SK-N-SH (cell line): ENCODE results near the gene PANX2. TPM values are rescaled to one million over a fixed set of nuclear protein-coding genes. Genes with fewer than 3 reads are reported as not detected.
A peak's percentile ranks its signal among the peaks of the same experiment; 100 is the strongest.

Experiments
- CTCF ChIA-PET: fragments of 300-600, 350-600 bp; formaldehyde crosslinking; extraction: SDS; loops from one replicate; lab custom pipeline; 2021; lab: Yijun Ruan, JAX
- POLR2A ChIA-PET: fragments of 350-600 bp; sonication (Branson Sonifier 250); formaldehyde crosslinking; extraction: SDS; loops from one replicate; lab custom pipeline; 2020; ENCODE audit warnings: antibody characterized with exemption, inconsistent platforms; lab: Yijun Ruan, JAX
- DNase-seq: peaks from one replicate; pipeline ENCODE4 v3.0.0; 2012
- H2AFZ ChIP-seq: fragments of 200-600 bp; sonication (generic); 2 replicates; pipeline ENCODE4 v1.8.1; 2016; ENCODE audit warnings: antibody characterized with exemption, mild to moderate bottlenecking, low read depth
- H3F3A ChIP-seq: fragments of 200-600 bp; sonication (generic); replicated peaks from 2 replicates; pipeline ENCODE3; 2016; ENCODE audit warnings: antibody characterized with exemption, mild to moderate bottlenecking; ENCODE audit not compliant: insufficient read depth
- H3K27ac ChIP-seq, 2 experiments: fragments of 200-500 bp in 1 of 2; fragments of 200-600 bp in 1 of 2; sonication (Bioruptor generic) in 1 of 2; sonication (generic), shearing (Covaris generic) in 1 of 2; 2 replicates each; pipeline versions ENCODE4 v1.5.1 to v1.6.1; 2014 to 2016; ENCODE audit warnings: low read depth in 2 of 2, inconsistent platforms in 1 of 2, low read length in 1 of 2, mild to moderate bottlenecking in 1 of 2, mixed read lengths in 1 of 2
- H3K27me3 ChIP-seq: fragments of 200-600 bp; sonication (generic), shearing (Covaris generic); 2 replicates; pipeline ENCODE4 v1.6.1; 2016; ENCODE audit warnings: mixed run types; ENCODE audit not compliant: insufficient read depth
- H3K36me3 ChIP-seq, 2 experiments: fragments of 200-500 bp in 1 of 2; fragments of 200-600 bp in 1 of 2; sonication (Bioruptor generic) in 1 of 2; sonication (generic) in 1 of 2; replicated peaks in 1 of 2; 2 replicates each; pipeline versions ENCODE3 to v1.5.1; 2014 to 2016; ENCODE audit warnings: low read length in 1 of 2, mild to moderate bottlenecking in 1 of 2; ENCODE audit not compliant: insufficient read depth in 2 of 2, control insufficient read depth in 1 of 2
- H3K4me1 ChIP-seq, 2 experiments: fragments of 200-500 bp in 1 of 2; fragments of 200-600 bp in 1 of 2; sonication (Bioruptor generic) in 1 of 2; sonication (generic), shearing (Covaris generic) in 1 of 2; 2 replicates each; pipeline versions ENCODE4 v1.5.1 to v1.6.1; 2014 to 2016; ENCODE audit warnings: low read depth in 1 of 2, low read length in 1 of 2, mixed run types in 1 of 2; ENCODE audit not compliant: insufficient read depth in 2 of 2, control insufficient read depth in 1 of 2
- H3K4me2 ChIP-seq: fragments of 200-600 bp; sonication (generic), shearing (Covaris generic); 2 replicates; pipeline ENCODE4 v1.6.1; 2017; ENCODE audit warnings: mixed run types
- H3K4me3 ChIP-seq, 2 experiments: fragments of 200-500 bp in 1 of 2; fragments of 200-600 bp in 1 of 2; sonication (Bioruptor generic) in 1 of 2; sonication (generic), shearing (Covaris generic) in 1 of 2; 2 replicates each; pipeline versions ENCODE4 v1.5.1 to v1.8.1; 2014 to 2016; ENCODE audit warnings: low read depth in 2 of 2, inconsistent platforms in 1 of 2, low read length in 1 of 2, mild to moderate bottlenecking in 1 of 2, mixed read lengths in 1 of 2, moderate library complexity in 1 of 2
- H3K79me2 ChIP-seq: fragments of 200-600 bp; sonication (generic); 2 replicates; pipeline ENCODE4 v1.8.1; 2017; ENCODE audit warnings: mild to moderate bottlenecking; ENCODE audit not compliant: insufficient read depth
- H3K9ac ChIP-seq: fragments of 200-600 bp; sonication (generic); 2 replicates; pipeline ENCODE4 v1.6.1; 2017; ENCODE audit warnings: mixed run types
- H3K9me2 ChIP-seq: fragments of 200-600 bp; sonication (generic); 2 replicates; pipeline ENCODE4 v1.6.1; 2017; ENCODE audit warnings: mixed run types
- H3K9me3 ChIP-seq: fragments of 200-600 bp; sonication (generic); 2 replicates; pipeline ENCODE4 v1.6.1; 2017; ENCODE audit warnings: mixed run types, mild to moderate bottlenecking, moderate library complexity
- H4K20me1 ChIP-seq: fragments of 200-600 bp; sonication (generic); 2 replicates; pipeline ENCODE4 v1.6.1; 2017; ENCODE audit warnings: mild to moderate bottlenecking, mixed run types; ENCODE audit not compliant: insufficient read depth
- ELF1 ChIP-seq: IDR thresholded peaks from 2 replicates; pipeline ENCODE4 v1.4.0; 2012
- EZH2phosphoT487 ChIP-seq: fragments of 200-600 bp; sonication (generic); IDR thresholded peaks from 2 replicates; pipeline ENCODE4 v1.6.1; 2017; ENCODE audit warnings: low read depth, mixed run types, mild to moderate bottlenecking, antibody characterized with exemption, moderate library complexity, borderline replicate concordance
- FOSL2 ChIP-seq: IDR thresholded peaks from 2 replicates; pipeline ENCODE4 v1.4.0; 2012; ENCODE audit warnings: low read depth, mild to moderate bottlenecking, moderate library complexity, borderline replicate concordance
- FOXJ3 ChIP-seq: sonication (generic); formaldehyde crosslinking; IDR thresholded peaks from 2 replicates; pipeline ENCODE4 v1.5.1; 2020; ENCODE audit warnings: mild to moderate bottlenecking, missing genetic modification reagents
- FOXM1 ChIP-seq: IDR thresholded peaks from 2 replicates; pipeline ENCODE4 v1.4.0; 2012; ENCODE audit warnings: low read depth, mild to moderate bottlenecking
- IRF3 ChIP-seq: fragments of 150-350 bp; IDR thresholded peaks from 2 replicates; pipeline ENCODE4 v1.6.1; 2016; ENCODE audit warnings: mild to moderate bottlenecking, low read depth, low read length
- MXI1 ChIP-seq: IDR thresholded peaks from 2 replicates; pipeline ENCODE4 v1.6.1; 2012; ENCODE audit warnings: mild to moderate bottlenecking, low read depth, low read length, improper control_type of control experiment
- NFIC ChIP-seq: IDR thresholded peaks from 2 replicates; pipeline ENCODE4 v1.4.0; 2012; ENCODE audit warnings: borderline replicate concordance
- PBX3 ChIP-seq: IDR thresholded peaks from 2 replicates; pipeline ENCODE4; 2012
- POLR2AphosphoS5 ChIP-seq: IDR thresholded peaks from 2 replicates; pipeline ENCODE4 v1.6.1; 2012; ENCODE audit warnings: low read depth, low read length
- RCOR1 ChIP-seq: fragments of 150-350 bp; IDR thresholded peaks from 2 replicates; pipeline ENCODE4 v1.6.1; 2017; ENCODE audit warnings: antibody characterized with exemption, low read length
- RXRA ChIP-seq: IDR thresholded peaks from 2 replicates; pipeline ENCODE4 v1.4.0; 2012; ENCODE audit warnings: low read depth, mild to moderate bottlenecking, borderline replicate concordance
- SMC3 ChIP-seq: IDR thresholded peaks from 2 replicates; pipeline ENCODE4 v1.6.1; 2012; ENCODE audit warnings: low read depth, low read length, improper control_type of control experiment
- TCF12 ChIP-seq: IDR thresholded peaks from 2 replicates; pipeline ENCODE4 v1.4.0; 2012
- USF2 ChIP-seq: fragments of 150-350 bp; IDR thresholded peaks from 2 replicates; pipeline ENCODE4 v1.6.1; 2017; ENCODE audit warnings: antibody characterized with exemption, low read length, low read depth, borderline replicate concordance
- YY1 ChIP-seq: IDR thresholded peaks from 2 replicates; pipeline ENCODE4 v1.4.0; 2012; ENCODE audit warnings: low read depth, mild to moderate bottlenecking
- WGBS: methylation state at CpG from one replicate; pipeline ENCODE4 v1.1.6; 2017; ENCODE audit warnings: low lambda C conversion rate; 5-methylcytosine and 5-hydroxymethylcytosine counted together
- polyA plus RNA-seq, 3 experiments: library from polyadenylated mRNA; depleted of rRNA; stranded (reverse); fragments of >200 nt; gene quantifications; 2 replicates each; pipeline ENCODE4 v1.2.3, GENCODE V29; 2012
- TF ChIP-seq, protein P1 (sequence below): IDR thresholded peaks from 2 replicates; pipeline ENCODE4 v1.6.1; 2012; ENCODE audit warnings: mild to moderate bottlenecking, low read depth, low read length, moderate library complexity
- TF ChIP-seq, protein P2 (sequence below): IDR thresholded peaks from 2 replicates; pipeline ENCODE4 v1.4.0; 2012; ENCODE audit warnings: low read depth, borderline replicate concordance

Gene PANX2
- polyA plus RNA-seq, 1 of the 3 experiments (the other 2 are of a cell fraction): 2.4 TPM

DNA sequence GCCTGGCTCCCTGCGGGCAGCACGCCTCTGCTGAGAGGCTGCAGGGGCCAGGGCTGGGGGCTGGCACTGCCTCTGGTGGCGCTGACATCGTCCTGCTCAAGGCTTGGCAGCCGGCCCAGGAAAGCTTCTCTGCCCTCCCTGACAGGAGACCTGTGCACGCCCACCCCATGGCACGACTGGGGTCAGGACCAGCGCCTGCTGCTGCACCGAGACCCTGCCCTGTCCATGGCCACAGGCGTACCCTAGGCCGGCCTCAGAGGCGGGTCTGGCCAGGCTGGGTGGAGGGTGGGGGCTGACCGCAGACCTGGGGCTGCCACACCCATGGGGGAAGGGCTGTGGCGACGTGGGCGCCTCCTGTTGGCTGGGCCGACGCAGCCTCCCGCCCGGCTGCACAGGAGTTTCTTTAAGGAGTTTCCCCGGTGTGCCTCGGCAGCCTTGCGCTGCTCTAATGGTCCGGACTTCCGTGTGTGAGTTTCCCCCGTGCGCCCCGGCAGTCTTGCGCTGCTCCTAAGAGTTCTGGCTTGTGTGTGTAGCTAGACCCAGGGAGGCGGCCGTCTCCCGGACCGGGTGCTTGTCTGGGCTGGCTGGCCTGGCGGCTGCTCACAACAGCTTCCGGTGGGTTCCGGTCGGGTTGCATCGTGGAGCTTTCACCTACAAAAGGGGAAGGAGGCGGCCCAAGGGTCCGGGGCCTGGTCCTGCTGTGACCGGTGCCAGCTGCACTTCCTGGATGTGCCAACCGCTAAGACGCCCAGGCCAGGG is 19.8 kb downstream of the PANX2 start (continued):
- TF ChIP-seq IRF3: no peak
- no peak for TF ChIP-seq POLR2AphosphoS5
- no peak for TF ChIP-seq USF2
- no peak for TF ChIP-seq FOSL2
- no peak for TF ChIP-seq EZH2phosphoT487
- TF ChIP-seq FOXJ3: 0 out of 2 replicates have a peak, but pooled peaks have one; percentile 16
- TF ChIP-seq FOXM1: no peak

GRCh38 chr22:50190941-50191741 is 20.6 kb downstream of the PANX2 start:
- Histone ChIP-seq H2AFZ (no peak overlapping the region), H3K9me3 (no peaks in the 10 kb centered on the region), H3K79me2 (peaks cover 66% of the 10 kb centered on the region), H3K27ac (peak overlapping the region in 1 of 2 experiments; percentile 3; a peak in 1 of 4 replicates), H3K4me1 (peaks cover 4 to 41% of the 10 kb centered on the region in 2 experiments; a peak in 2 of 4 replicates), H3K9me2 (no peaks in the 10 kb centered on the region), H3K9ac (no peak overlapping the region), H3K4me2 (no peak overlapping the region), H3F3A (no peaks in the 10 kb centered on the region), H3K36me3 (peaks cover 0 to 34% of the 10 kb centered on the region in 2 experiments), H3K27me3 (no peaks in the 10 kb centered on the region), H4K20me1 (0 out of 2 replicates have a peak, but pooled peaks cover 23% of the 10 kb centered on the region), H3K4me3 (no peak overlapping the region)
- peak; percentile 78 for DNase-seq
- CTCF ChIA-PET: interaction anchor here (1.1 to 3.8 kb wide), 9 partner anchors 8 to 236 kb away, joined by 3 to 16 read pairs (median 5); partner anchors contain the start of gene SELENOO
- POLR2A ChIA-PET: no interaction called here
- WGBS: 85% methylated on average over 17 of the region's 18 CpGs
- TF ChIP-seq, protein P1, sequence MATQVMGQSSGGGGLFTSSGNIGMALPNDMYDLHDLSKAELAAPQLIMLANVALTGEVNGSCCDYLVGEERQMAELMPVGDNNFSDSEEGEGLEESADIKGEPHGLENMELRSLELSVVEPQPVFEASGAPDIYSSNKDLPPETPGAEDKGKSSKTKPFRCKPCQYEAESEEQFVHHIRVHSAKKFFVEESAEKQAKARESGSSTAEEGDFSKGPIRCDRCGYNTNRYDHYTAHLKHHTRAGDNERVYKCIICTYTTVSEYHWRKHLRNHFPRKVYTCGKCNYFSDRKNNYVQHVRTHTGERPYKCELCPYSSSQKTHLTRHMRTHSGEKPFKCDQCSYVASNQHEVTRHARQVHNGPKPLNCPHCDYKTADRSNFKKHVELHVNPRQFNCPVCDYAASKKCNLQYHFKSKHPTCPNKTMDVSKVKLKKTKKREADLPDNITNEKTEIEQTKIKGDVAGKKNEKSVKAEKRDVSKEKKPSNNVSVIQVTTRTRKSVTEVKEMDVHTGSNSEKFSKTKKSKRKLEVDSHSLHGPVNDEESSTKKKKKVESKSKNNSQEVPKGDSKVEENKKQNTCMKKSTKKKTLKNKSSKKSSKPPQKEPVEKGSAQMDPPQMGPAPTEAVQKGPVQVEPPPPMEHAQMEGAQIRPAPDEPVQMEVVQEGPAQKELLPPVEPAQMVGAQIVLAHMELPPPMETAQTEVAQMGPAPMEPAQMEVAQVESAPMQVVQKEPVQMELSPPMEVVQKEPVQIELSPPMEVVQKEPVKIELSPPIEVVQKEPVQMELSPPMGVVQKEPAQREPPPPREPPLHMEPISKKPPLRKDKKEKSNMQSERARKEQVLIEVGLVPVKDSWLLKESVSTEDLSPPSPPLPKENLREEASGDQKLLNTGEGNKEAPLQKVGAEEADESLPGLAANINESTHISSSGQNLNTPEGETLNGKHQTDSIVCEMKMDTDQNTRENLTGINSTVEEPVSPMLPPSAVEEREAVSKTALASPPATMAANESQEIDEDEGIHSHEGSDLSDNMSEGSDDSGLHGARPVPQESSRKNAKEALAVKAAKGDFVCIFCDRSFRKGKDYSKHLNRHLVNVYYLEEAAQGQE: no peak
- TF ChIP-seq TCF12 (no peak), YY1 (no peak), ELF1 (no peak), RXRA (no peak), IRF3 (no peak), PBX3 (no peak), NFIC (no peak), MXI1 (no peak), SMC3 (no peak), FOSL2 (no peak), RCOR1 (no peak)
- TF ChIP-seq, protein P2, sequence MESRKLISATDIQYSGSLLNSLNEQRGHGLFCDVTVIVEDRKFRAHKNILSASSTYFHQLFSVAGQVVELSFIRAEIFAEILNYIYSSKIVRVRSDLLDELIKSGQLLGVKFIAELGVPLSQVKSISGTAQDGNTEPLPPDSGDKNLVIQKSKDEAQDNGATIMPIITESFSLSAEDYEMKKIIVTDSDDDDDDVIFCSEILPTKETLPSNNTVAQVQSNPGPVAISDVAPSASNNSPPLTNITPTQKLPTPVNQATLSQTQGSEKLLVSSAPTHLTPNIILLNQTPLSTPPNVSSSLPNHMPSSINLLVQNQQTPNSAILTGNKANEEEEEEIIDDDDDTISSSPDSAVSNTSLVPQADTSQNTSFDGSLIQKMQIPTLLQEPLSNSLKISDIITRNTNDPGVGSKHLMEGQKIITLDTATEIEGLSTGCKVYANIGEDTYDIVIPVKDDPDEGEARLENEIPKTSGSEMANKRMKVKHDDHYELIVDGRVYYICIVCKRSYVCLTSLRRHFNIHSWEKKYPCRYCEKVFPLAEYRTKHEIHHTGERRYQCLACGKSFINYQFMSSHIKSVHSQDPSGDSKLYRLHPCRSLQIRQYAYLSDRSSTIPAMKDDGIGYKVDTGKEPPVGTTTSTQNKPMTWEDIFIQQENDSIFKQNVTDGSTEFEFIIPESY: no peak
